ENCODE results near the gene EPB41L2.

GRCh38 chr6:130964289-130964688 is 98.8 kb downstream of the EPB41L2 start:
- TF ChIP-seq EZH2 (IDR thresholded peaks at IDR 0.05; ENCODE audit: insufficient read depth, poor library complexity, severe bottlenecking): no peak
- TF ChIP-seq EZH2phosphoT487 (IDR thresholded peaks at IDR 0.05; ENCODE audit: insufficient read depth, low read depth): no peak
